GM21360 (cell line): ENCODE data around the gene HEMK1.

ENCODE experiments used
- ATAC-seq: cut with Tn5 transposase; IDR thresholded peaks from one replicate; pipeline ENCODE4 v1.9.1; 2021; ENCODE audit warnings: mild to moderate bottlenecking, moderate library complexity; ENCODE audit not compliant: unreplicated experiment

The HEMK1 gene

GRCh38 chr3:50612970-50613846 is 43.9 kb downstream of the HEMK1 start:
- ATAC-seq: no peak

DNA sequence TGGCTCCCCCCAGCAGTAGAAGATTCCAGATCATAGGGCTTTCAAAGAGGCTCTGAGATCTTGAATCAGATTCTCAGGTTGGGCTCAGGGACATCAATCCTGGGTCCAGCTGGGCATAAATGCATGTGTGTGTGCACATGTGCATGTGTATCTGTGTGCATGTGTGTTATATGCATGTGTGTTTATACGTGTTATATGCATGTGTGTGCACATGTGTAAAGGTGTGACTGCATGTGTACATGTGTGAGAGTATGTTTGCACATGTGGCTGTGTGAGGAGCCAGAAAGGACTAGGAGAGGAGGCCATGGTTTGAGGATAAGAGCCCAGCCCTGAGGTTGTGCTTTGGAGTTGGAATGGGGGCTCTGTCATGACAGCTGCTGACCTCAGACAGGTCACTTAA is 45.9 kb downstream of the HEMK1 start:
- ATAC-seq: no peak

- ATAC-seq: no peak
Observed at GRCh38 chr3:50616003-50616769, 46.9 kb downstream of the HEMK1 start.

DNA sequence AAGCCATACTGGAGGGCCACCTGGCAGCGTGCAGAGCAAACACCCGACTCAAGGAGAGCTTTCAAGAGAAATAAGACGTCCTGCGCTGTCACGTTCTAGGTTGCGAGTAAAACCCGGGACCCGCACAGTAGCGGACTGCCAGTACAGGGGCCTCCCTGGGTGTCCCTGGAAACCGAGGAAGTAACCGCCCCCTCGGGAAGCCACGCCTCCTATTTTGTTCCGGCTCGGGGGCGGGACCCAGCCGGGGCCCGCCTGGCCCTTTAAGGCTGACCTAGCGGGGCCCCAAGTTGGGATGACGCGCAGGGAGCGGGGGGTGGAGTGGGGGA is 47.4 kb downstream of the HEMK1 start:
- peak; percentile 65 for ATAC-seq

DNA sequence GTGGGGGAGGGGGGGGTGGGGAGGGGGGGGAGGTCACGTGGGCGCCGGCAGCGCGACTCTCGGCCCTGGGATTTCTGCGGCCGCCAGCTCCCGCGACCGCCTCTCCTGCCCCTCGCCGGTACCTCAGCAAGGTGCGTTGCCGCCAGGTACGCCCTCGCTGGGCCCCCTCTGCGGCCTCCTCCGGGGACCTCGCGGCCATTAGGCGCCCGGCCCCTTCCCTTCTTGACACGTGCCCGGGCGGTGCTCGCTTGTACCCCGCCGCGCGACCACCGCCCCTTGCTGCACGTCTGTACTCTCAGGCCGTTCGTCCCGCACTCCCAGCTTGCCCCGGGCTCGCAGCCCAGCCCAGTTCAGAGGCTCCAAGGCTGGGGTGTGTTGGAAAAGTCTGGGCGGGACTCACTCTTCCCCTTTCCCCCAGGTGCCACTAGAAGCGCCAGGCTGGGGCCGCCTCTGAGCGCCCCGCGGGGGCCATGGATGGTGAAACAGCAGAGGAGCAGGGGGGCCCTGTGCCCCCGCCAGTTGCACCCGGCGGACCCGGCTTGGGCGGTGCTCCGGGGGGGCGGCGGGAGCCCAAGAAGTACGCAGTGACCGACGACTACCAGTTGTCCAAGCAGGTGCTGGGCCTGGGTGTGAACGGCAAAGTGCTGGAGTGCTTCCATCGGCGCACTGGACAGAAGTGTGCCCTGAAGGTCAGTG is 47.9 kb downstream of the HEMK1 start, which contains the start of gene MAPKAPK3:
TSS of gene MAPKAPK3 (plus strand) at position 56 of the 696 bp plus-strand sequence. CDS start at position 471, 415 bp downstream.
- ATAC-seq: peak; percentile 16

GRCh38 chr3:50617911-50618481 is 48.7 kb downstream of the HEMK1 start:
- no peak for ATAC-seq

DNA sequence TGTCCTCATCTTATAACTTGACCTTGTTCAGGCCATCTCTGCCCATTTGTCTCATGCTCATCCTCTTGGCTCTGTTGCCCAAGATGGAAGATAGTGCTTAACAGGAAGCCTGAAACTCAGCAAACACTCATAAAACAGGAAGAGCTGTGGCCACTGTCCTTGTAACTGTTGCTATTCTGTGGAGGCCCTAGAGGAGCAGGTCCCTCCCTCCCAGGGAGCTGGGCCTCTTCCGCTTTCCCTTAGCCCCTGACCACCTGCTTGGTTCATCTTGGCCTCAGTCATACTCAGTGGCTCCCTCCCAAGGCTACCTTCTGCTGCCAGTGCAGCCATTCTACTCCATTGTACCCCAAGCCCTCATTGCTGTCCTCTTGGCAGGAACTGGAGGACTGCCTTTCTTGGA is 51.1 kb downstream of the HEMK1 start:
- no peak for ATAC-seq

DNA sequence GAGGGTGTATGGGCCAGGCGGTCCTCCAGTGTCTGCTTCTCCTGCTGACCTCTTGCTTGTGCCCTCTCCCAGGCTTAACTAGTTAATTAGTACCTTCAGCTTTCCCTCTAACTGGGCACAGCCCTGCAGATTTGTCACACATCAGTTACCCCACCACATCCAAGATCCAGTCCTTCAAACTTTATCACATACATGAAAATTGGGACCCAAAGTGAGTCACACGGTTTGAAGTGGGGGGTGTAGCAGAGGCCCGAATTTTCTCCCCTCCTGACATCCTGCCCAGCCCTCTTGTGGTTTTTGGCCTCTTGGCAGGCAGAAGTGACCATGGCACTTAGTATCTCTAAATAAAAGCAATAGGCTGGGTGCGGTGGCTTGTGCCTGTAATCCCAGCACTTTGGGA is 51.5 kb downstream of the HEMK1 start:
- ATAC-seq: no peak

GRCh38 chr3:50622881-50623280 is 53.6 kb downstream of the HEMK1 start:
- no peak for ATAC-seq

GRCh38 chr3:50623840-50624474 is 54.6 kb downstream of the HEMK1 start:
- ATAC-seq: no peak

DNA sequence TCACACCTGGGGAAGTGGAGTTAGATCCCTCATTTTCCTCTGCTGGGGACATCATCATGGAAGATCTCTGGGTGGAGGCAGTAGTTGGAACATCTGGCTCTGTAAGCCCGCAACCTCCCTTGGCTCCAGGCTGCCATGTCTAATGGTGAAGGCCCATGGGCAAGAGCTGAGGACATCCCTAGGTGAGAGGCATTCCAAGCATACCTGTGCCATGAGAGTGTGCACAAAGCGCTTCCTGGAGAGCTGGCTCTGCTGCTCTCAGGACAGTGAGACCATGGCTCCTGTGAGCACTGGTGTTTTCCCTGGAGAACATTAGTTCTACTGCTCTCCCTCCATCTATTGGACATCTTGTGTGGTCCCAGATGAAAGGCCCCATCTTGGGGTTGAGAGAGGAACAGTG is 55.3 kb downstream of the HEMK1 start:
- ATAC-seq: no peak

- ATAC-seq: no peak
Observed at GRCh38 chr3:50625231-50626182, 56.2 kb downstream of the HEMK1 start.

DNA sequence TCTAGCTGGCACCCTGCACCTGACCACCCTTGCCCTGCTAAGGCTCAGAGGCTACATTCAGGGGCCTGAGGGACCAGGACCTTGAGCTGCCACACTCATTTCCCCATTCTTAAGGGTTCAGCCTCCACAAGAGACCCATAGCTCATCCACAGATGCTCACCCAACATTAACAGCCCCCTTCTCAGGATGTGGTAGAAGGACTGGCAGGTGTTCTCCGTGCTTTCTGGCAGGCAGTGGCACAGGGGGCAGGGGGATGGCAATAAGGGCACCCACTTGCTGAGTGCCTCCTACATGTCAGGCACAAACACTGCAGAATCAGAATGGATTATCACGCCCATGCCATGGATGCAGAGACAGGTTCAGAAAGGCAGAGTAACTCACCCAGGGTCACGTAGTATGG is 57.1 kb downstream of the HEMK1 start:
- no peak for ATAC-seq

- no peak for ATAC-seq
Observed at GRCh38 chr3:50627407-50628051, 58.2 kb downstream of the HEMK1 start.

GRCh38 chr3:50628601-50629000 is 59.3 kb downstream of the HEMK1 start:
- ATAC-seq: no peak

GRCh38 chr3:50630394-50630793 is 61.1 kb downstream of the HEMK1 start:
- ATAC-seq: no peak

GRCh38 chr3:50630877-50631276 is 61.6 kb downstream of the HEMK1 start:
- ATAC-seq: no peak

- ATAC-seq: no peak
Observed at GRCh38 chr3:50632450-50632849, 63.1 kb downstream of the HEMK1 start.

DNA sequence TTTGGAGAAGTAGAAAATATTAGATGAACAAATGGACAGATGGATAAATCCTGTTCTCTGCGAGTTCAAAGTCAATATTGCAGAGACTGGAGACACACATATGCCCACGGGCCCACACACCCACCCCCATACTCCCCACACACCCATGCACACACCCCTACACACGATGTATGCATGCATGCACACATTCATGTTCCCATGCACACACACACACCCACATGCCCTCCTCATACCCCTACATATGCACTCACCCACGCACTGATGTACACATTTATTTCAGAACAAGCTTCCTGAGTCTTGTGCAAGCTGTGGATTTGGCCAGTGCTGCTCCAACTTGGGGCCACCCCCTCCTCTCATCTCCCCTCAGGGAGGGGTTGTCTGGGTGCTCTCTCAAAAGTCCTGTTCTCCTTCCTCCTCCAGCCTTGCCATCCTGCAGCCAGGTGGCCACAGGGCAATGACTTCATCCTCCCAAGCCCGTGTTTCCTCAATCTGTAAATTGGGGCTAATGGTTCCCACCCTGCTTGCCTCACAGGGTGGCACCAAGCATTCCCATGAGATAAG is 64.0 kb downstream of the HEMK1 start:
- ATAC-seq: no peak
